GM19438 (cell line): ENCODE data around the gene LITAFD.

ENCODE experiments used
- ATAC-seq: cut with Tn5 transposase; IDR thresholded peaks from one replicate; pipeline ENCODE4 v1.9.1; 2021; ENCODE audit warnings: low read depth; ENCODE audit not compliant: unreplicated experiment

LITAFD gene

GRCh38 chr16:8855051-8855786, 26.9 kb upstream of the LITAFD start:
- no peak for ATAC-seq

GRCh38 chr16:8855972-8856371, 26.2 kb upstream of the LITAFD start:
- no peak for ATAC-seq

- no peak for ATAC-seq
These were observed 22.9 kb upstream of the LITAFD start for GRCh38 chr16:8858994-8859912.

GRCh38 chr16:8859913-8860881, 22.0 kb upstream of the LITAFD start:
- no peak for ATAC-seq

- no peak for ATAC-seq
These were observed 20.4 kb upstream of the LITAFD start for GRCh38 chr16:8861563-8862308.

GRCh38 chr16:8862309-8863130, 19.6 kb upstream of the LITAFD start:
- ATAC-seq: no peak

- no peak for ATAC-seq
These were observed 18.3 kb upstream of the LITAFD start for GRCh38 chr16:8863594-8864424.

- ATAC-seq: no peak
These were observed 17.6 kb upstream of the LITAFD start for GRCh38 chr16:8864480-8865110.

- ATAC-seq: no peak
These were observed 16.8 kb upstream of the LITAFD start for GRCh38 chr16:8865145-8865882.

- no peak for ATAC-seq
These were observed 15.8 kb upstream of the LITAFD start for GRCh38 chr16:8866118-8866883.

GRCh38 chr16:8866884-8867215, 15.3 kb upstream of the LITAFD start:
- ATAC-seq: no peak

- ATAC-seq: no peak
These were observed 14.8 kb upstream of the LITAFD start for GRCh38 chr16:8867216-8867931.

GRCh38 chr16:8867932-8868415, 14.2 kb upstream of the LITAFD start:
- peak; percentile 4 for ATAC-seq

GRCh38 chr16:8868416-8869211, 13.5 kb upstream of the LITAFD start, which contains the start of gene CARHSP1:
TSS of gene CARHSP1 (minus strand) at chr16:8869006. CDS start at chr16:8859328, 9,678 bp downstream.
- ATAC-seq: peak; percentile 69
